ENCODE results near the gene REEP1.
"Not testable (repeated sequence)": the region's sequence is repeated elsewhere in the genome, so short reads cannot be mapped to it uniquely, and the experiment has no call there.

REEP1 gene

DNA sequence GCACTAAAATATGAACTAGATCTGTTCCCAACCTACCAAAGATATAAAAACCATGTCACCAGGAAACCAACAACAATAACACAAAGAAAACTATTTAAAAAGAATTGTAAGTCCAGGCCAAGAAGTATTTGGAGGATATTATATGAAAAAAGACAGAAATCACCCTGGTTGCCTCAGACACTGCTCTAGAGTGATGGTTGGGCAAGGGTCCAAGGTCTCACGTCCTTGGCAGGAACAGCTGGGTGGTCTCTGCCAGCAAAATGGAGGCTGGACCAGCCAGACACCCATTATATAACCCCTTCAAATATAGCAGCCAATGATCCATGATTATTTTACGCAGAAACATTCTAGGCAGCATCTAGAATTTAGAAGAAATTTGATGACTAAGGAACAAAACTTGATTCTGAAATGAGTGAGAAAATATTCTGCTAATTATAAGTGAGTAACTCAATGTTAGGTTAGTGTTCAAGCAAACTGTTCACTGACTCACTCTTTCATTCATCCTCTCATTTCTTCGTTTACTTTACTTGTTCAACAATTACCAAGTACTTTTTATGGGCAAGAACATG, 102.8 kb downstream of the REEP1 start:
- H3K36me3 ChIP-seq (ENCODE audit: insufficient read depth, insufficient read length, low read length) = no peaks in the 10 kb centered on the region
- H3K4me1 ChIP-seq (ENCODE audit: insufficient read depth, insufficient read length) = peaks cover 10% of the 10 kb centered on the region
- no peaks in the 10 kb centered on the region for H3K27me3 ChIP-seq (ENCODE audit: insufficient read depth, insufficient read length)
- DNase-seq (ENCODE audit: low read depth, low spot score) = no peak
- H3K9ac ChIP-seq (ENCODE audit: insufficient read length, low read depth) = no peak overlapping the region
- H3K4me3 ChIP-seq (ENCODE audit: insufficient read length, low read depth) = no peak overlapping the region
- H3K9me3 ChIP-seq (ENCODE audit: insufficient read depth, low read length) = no peaks in the 10 kb centered on the region
- no peak for TF ChIP-seq ZNF274 (IDR thresholded peaks at IDR 0.05; ENCODE audit: low read depth, low read length)
- TF ChIP-seq YY1 (IDR thresholded peaks at IDR 0.05; ENCODE audit: insufficient read depth, insufficient read length) = no peak
- TF ChIP-seq SUZ12 (IDR thresholded peaks at IDR 0.05; ENCODE audit: extremely low read depth, insufficient read depth, insufficient read length) = no peak

DNA sequence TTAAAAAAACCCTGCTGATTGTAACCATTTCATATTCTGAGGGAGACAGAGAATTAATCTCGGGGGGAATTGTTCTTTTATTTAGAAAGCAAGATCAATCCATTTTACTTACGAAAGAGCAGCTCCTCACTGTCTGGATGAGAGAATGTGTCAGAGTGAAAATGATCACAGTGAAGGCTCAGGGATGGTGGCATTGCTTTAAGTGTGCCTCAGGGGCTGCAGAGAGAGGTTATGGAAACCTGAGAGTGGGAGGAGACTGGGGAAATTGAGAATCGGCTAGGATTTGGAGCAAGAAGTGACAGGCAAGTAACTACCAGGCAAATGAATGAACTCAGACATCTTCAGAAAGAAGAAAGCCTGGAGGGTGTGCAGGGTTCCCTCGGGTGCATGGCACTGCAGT, 104.0 kb downstream of the REEP1 start:
- peaks cover 10% of the 10 kb centered on the region for H3K4me1 ChIP-seq (ENCODE audit: insufficient read depth, insufficient read length)
- no peak overlapping the region for H3K9ac ChIP-seq (ENCODE audit: insufficient read length, low read depth)
- TF ChIP-seq ZNF274 (IDR thresholded peaks at IDR 0.05; ENCODE audit: low read depth, low read length) (no peak), YY1 (IDR thresholded peaks at IDR 0.05; ENCODE audit: insufficient read depth, insufficient read length) (no peak), SUZ12 (IDR thresholded peaks at IDR 0.05; ENCODE audit: extremely low read depth, insufficient read depth, insufficient read length) (no peak)
- H3K9me3 ChIP-seq (ENCODE audit: insufficient read depth, low read length) = no peaks in the 10 kb centered on the region
- no peaks in the 10 kb centered on the region for H3K27me3 ChIP-seq (ENCODE audit: insufficient read depth, insufficient read length)
- no peak overlapping the region for H3K4me3 ChIP-seq (ENCODE audit: insufficient read length, low read depth)
- H3K36me3 ChIP-seq (ENCODE audit: insufficient read depth, insufficient read length, low read length) = no peaks in the 10 kb centered on the region
- no peak for DNase-seq (ENCODE audit: low read depth, low spot score)

DNA sequence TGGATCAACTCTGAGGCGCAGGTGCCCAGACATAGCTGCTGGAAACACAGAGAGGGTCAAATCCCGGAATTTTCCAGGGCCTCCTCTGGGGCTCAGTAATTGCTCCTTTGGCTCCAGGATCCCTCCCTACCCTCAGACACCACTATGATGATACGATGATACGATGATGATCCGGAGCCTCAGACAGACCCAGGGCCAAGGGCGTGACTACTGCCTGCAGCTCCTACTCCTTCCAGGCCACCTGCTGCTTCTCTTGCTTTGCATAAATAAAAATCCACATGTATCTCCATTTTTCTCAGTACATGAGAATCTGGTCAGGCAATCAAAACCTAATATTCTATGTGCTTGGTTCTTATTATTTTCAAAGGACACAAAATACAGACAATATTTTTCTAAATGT, 104.5 kb downstream of the REEP1 start:
- Histone ChIP-seq H3K4me3 (ENCODE audit: insufficient read length, low read depth) (no peak overlapping the region), H3K9ac (ENCODE audit: insufficient read length, low read depth) (no peak overlapping the region), H3K27me3 (ENCODE audit: insufficient read depth, insufficient read length) (no peaks in the 10 kb centered on the region), H3K4me1 (ENCODE audit: insufficient read depth, insufficient read length) (peaks cover 10% of the 10 kb centered on the region), H3K36me3 (ENCODE audit: insufficient read depth, insufficient read length, low read length) (no peaks in the 10 kb centered on the region), H3K9me3 (ENCODE audit: insufficient read depth, low read length) (no peaks in the 10 kb centered on the region)
- DNase-seq (ENCODE audit: low read depth, low spot score) = no peak
- TF ChIP-seq SUZ12 (IDR thresholded peaks at IDR 0.05; ENCODE audit: extremely low read depth, insufficient read depth, insufficient read length) = no peak
- TF ChIP-seq YY1 (IDR thresholded peaks at IDR 0.05; ENCODE audit: insufficient read depth, insufficient read length) = no peak
- no peak for TF ChIP-seq ZNF274 (IDR thresholded peaks at IDR 0.05; ENCODE audit: low read depth, low read length)

DNA sequence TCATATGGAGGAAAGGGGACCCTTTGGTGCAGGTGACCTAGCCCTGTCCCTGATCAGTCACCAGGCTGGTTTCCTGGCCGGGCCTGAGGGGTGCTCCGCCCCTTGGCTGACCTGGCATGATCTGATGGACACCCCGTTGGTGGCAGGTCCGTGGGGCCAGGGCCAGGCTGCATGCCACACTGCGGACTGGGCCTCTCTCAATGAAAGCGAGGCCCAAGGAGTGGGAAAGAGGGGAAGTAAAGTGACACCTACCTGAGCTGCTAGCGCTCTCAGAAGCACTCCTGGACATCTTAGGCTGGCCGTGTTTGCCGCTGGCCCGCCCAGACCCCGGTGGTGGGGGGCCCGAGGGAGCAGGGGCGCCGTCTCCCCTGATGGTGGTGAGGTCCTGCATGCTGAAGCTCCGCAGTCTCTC, 105.0 kb downstream of the REEP1 start:
- TF ChIP-seq SUZ12 (IDR thresholded peaks at IDR 0.05; ENCODE audit: extremely low read depth, insufficient read depth, insufficient read length) (no peak), YY1 (IDR thresholded peaks at IDR 0.05; ENCODE audit: insufficient read depth, insufficient read length) (no peak), ZNF274 (IDR thresholded peaks at IDR 0.05; ENCODE audit: low read depth, low read length) (no peak)
- Histone ChIP-seq H3K4me1 (ENCODE audit: insufficient read depth, insufficient read length) (peaks cover 10% of the 10 kb centered on the region), H3K27me3 (ENCODE audit: insufficient read depth, insufficient read length) (no peaks in the 10 kb centered on the region), H3K9ac (ENCODE audit: insufficient read length, low read depth) (no peak overlapping the region), H3K4me3 (ENCODE audit: insufficient read length, low read depth) (no peak overlapping the region), H3K36me3 (ENCODE audit: insufficient read depth, insufficient read length, low read length) (no peaks in the 10 kb centered on the region), H3K9me3 (ENCODE audit: insufficient read depth, low read length) (no peaks in the 10 kb centered on the region)
- no peak for DNase-seq (ENCODE audit: low read depth, low spot score)

DNA sequence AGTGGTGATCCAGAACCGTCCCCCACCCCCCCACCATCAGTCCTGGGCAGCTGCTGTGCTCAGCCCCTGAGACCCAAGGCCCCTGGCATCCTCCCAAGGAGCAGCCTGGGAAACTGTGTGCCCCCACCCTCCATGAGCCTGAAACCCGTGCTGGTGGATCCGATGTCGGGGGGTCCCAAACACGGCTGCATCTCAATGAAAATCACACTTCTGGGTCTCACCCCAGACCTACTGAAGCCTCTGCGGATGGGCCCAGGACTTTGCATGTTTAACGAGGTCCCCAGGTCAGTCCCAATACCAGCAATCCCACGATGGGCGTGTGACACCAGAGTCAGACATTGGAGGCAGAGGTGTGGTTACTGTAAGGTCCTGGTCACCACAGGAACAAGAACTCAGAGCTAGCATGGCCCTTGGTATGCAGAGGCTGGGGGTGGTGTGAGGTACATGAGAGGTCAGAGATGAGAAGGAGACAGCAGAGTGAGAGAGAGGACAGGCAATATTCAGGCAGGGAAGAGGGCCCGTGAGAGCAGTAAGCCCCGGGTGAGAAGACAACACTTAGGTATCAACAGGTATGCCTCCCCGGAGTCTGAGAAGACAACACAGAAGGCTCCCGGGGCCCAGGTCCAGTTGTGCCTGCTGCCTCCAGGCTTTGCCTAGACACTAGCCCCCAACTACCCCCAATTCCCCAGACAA, 105.6 kb downstream of the REEP1 start:
- peaks cover 10% of the 10 kb centered on the region for H3K4me1 ChIP-seq (ENCODE audit: insufficient read depth, insufficient read length)
- H3K27me3 ChIP-seq (ENCODE audit: insufficient read depth, insufficient read length) = no peaks in the 10 kb centered on the region
- no peak overlapping the region for H3K4me3 ChIP-seq (ENCODE audit: insufficient read length, low read depth)
- no peak overlapping the region for H3K9ac ChIP-seq (ENCODE audit: insufficient read length, low read depth)
- H3K36me3 ChIP-seq (ENCODE audit: insufficient read depth, insufficient read length, low read length) = no peaks in the 10 kb centered on the region
- H3K9me3 ChIP-seq (ENCODE audit: insufficient read depth, low read length) = no peaks in the 10 kb centered on the region
- no peak for DNase-seq (ENCODE audit: low read depth, low spot score)
- TF ChIP-seq YY1 (IDR thresholded peaks at IDR 0.05; ENCODE audit: insufficient read depth, insufficient read length) (no peak), ZNF274 (IDR thresholded peaks at IDR 0.05; ENCODE audit: low read depth, low read length) (no peak), SUZ12 (IDR thresholded peaks at IDR 0.05; ENCODE audit: extremely low read depth, insufficient read depth, insufficient read length) (no peak)

DNA sequence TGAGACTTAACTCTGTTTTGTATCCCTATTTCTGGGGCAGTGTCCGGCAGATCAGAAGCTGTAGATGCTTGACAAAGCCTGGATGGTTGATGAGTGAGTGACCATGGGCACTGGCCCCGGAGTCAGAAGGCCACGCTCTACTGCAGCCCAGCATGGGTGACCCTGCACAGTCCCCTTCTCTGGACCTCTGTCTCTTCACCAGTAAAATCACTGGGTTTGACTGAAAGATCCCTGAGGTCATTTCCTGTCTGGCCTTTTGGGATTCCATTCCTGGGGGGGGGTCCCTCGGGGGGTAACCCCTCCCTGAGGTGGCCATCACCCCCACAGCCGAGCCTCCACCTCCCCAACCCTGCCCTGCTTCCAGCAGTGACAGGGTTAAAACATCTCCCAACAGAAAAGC, 106.5 kb downstream of the REEP1 start:
- DNase-seq (ENCODE audit: low read depth, low spot score) = no peak
- no peak overlapping the region for H3K9ac ChIP-seq (ENCODE audit: insufficient read length, low read depth)
- H3K4me3 ChIP-seq (ENCODE audit: insufficient read length, low read depth) = no peak overlapping the region
- H3K36me3 ChIP-seq (ENCODE audit: insufficient read depth, insufficient read length, low read length) = no peaks in the 10 kb centered on the region
- TF ChIP-seq ZNF274 (IDR thresholded peaks at IDR 0.05; ENCODE audit: low read depth, low read length) (no peak), YY1 (IDR thresholded peaks at IDR 0.05; ENCODE audit: insufficient read depth, insufficient read length) (no peak), SUZ12 (IDR thresholded peaks at IDR 0.05; ENCODE audit: extremely low read depth, insufficient read depth, insufficient read length) (no peak)
- peaks cover 10% of the 10 kb centered on the region for H3K4me1 ChIP-seq (ENCODE audit: insufficient read depth, insufficient read length)
- no peaks in the 10 kb centered on the region for H3K9me3 ChIP-seq (ENCODE audit: insufficient read depth, low read length)
- H3K27me3 ChIP-seq (ENCODE audit: insufficient read depth, insufficient read length) = no peaks in the 10 kb centered on the region

DNA sequence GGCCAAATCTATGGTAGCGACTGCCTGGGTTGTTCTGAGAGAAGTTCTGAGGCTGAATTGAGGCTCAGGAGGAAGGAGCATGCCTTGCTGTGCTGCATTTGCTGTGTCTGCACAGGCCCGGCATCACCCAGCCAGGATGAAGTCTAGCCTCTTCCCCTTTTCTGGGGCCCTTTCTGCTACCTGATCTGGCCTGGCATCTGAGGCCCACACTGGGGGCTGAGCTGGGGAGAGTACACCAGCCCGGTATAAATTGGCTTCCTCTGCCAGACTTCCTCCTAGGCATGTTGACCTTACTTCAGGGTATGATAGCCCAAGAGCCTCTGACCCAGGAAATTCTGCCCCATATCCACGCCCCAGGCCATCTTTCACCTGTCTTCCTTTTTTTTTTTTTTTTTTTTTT, 108.2 kb downstream of the REEP1 start:
- TF ChIP-seq SUZ12 (IDR thresholded peaks at IDR 0.05; ENCODE audit: extremely low read depth, insufficient read depth, insufficient read length) (no peak), ZNF274 (IDR thresholded peaks at IDR 0.05; ENCODE audit: low read depth, low read length) (no peak), YY1 (IDR thresholded peaks at IDR 0.05; ENCODE audit: insufficient read depth, insufficient read length) (no peak)
- Histone ChIP-seq H3K4me3 (ENCODE audit: insufficient read length, low read depth) (no peak overlapping the region), H3K9ac (ENCODE audit: insufficient read length, low read depth) (no peak overlapping the region)

DNA sequence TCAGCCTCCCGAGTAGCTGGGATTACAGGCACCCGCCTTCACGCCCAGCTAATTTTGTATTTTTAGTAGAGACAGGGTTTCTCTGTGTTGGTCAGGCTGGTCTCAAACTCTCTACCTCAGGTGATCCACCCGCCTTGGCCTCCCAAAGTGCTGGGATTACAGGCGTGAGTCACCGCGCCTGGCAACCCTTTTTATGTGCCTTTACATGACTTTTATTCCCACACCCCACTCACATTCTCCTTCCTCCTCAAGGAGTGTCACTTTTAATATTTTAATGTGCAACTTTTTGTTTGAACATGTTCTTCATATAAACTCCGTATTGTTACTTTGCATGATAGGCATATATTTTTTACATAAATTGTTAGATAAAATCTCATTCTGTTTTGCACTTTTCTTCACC, 108.9 kb downstream of the REEP1 start:
- not testable (repeated sequence) for H3K27me3 ChIP-seq (ENCODE audit: insufficient read depth, insufficient read length); H3K36me3 ChIP-seq (ENCODE audit: insufficient read depth, insufficient read length, low read length); DNase-seq (ENCODE audit: low read depth, low spot score); H3K9ac ChIP-seq (ENCODE audit: insufficient read length, low read depth); H3K4me3 ChIP-seq (ENCODE audit: insufficient read length, low read depth); H3K9me3 ChIP-seq (ENCODE audit: insufficient read depth, low read length)
- H3K4me1 ChIP-seq (ENCODE audit: insufficient read depth, insufficient read length) = peaks cover 13% of the 10 kb centered on the region

More for the DNA sequence above, 108.2 kb downstream of the REEP1 start:
- Histone ChIP-seq H3K4me1 (ENCODE audit: insufficient read depth, insufficient read length) (peaks cover 11% of the 10 kb centered on the region), H3K27me3 (ENCODE audit: insufficient read depth, insufficient read length) (no peaks in the 10 kb centered on the region), H3K36me3 (ENCODE audit: insufficient read depth, insufficient read length, low read length) (no peaks in the 10 kb centered on the region), H3K9me3 (ENCODE audit: insufficient read depth, low read length) (no peaks in the 10 kb centered on the region)
- DNase-seq (ENCODE audit: low read depth, low spot score) = no peak
